SK-N-SH treated with all-trans-retinoic acid at 6 μM for 48 hours (cell line): ENCODE measurements around the gene BATF.

Experiments
- ATAC-seq: fragments of 200-7000 bp; cut with Tn5 transposase; 3 replicates; pipeline ENCODE4 v1.9.1; 2020; ENCODE audit warnings: mild to moderate bottlenecking, moderate library complexity
- ARNTL ChIP-seq: fragments of 450-650 bp; formaldehyde crosslinking; IDR thresholded peaks from 2 replicates; pipeline ENCODE4 v1.5.0; 2020; ENCODE audit warnings: low read depth, mild to moderate bottlenecking, moderate library complexity, borderline replicate concordance
- BACH2 ChIP-seq: fragments of 250-450 bp; sonication (Bioruptor Pico); IDR thresholded peaks from 2 replicates; pipeline ENCODE4 v1.9.0; 2021; ENCODE audit warnings: mild to moderate bottlenecking, borderline replicate concordance
- CSDC2 ChIP-seq: fragments of 250-450 bp; sonication (Bioruptor Pico); IDR thresholded peaks from 2 replicates; pipeline ENCODE4 v1.5.0; 2020; ENCODE audit warnings: mild to moderate bottlenecking, moderate library complexity
- ESRRG ChIP-seq: fragments of 250-450 bp; sonication (Bioruptor Pico); IDR thresholded peaks from 2 replicates; pipeline ENCODE4 v1.6.1; 2021; ENCODE audit warnings: mild to moderate bottlenecking
- GLIS3 ChIP-seq: fragments of 250-450 bp; sonication (Bioruptor Pico); IDR thresholded peaks from 2 replicates; pipeline ENCODE4 v1.5.0; 2020; ENCODE audit warnings: mild to moderate bottlenecking, moderate library complexity
- ISL1 ChIP-seq: fragments of 250-450 bp; sonication (Bioruptor Pico); IDR thresholded peaks from 2 replicates; pipeline ENCODE4 v2.1.2; 2022; ENCODE audit warnings: mild to moderate bottlenecking, moderate library complexity
- OSR1 ChIP-seq: fragments of 250-450 bp; sonication (Bioruptor Pico); IDR thresholded peaks from 2 replicates; pipeline ENCODE4 v1.8.0; 2022; ENCODE audit warnings: moderate library complexity, mild to moderate bottlenecking, inconsistent platforms
- PPARA ChIP-seq: fragments of 250-450 bp; sonication (Bioruptor Pico); IDR thresholded peaks from 2 replicates; pipeline ENCODE4 v1.5.0; 2020; ENCODE audit warnings: mild to moderate bottlenecking, borderline replicate concordance
- RARB ChIP-seq: fragments of 250-450 bp; sonication (Bioruptor Pico); IDR thresholded peaks from 2 replicates; pipeline ENCODE4 v1.8.0; 2021; ENCODE audit warnings: mild to moderate bottlenecking, moderate library complexity
- SNAI2 ChIP-seq: fragments of 250-450 bp; sonication (Bioruptor Pico); IDR thresholded peaks from 2 replicates; pipeline ENCODE4 v1.5.0; 2020; ENCODE audit warnings: mild to moderate bottlenecking, moderate library complexity
- TCF4 ChIP-seq: fragments of 250-450 bp; sonication (Bioruptor Pico); IDR thresholded peaks from 2 replicates; pipeline ENCODE4 v1.8.0; 2021; ENCODE audit warnings: mild to moderate bottlenecking, moderate library complexity, borderline replicate concordance
- TOX ChIP-seq: fragments of 250-450 bp; sonication (Bioruptor Pico); IDR thresholded peaks from 2 replicates; pipeline ENCODE4 v1.8.0; 2021; ENCODE audit warnings: mild to moderate bottlenecking, moderate library complexity, borderline replicate concordance
- ZC3H10 ChIP-seq: fragments of 250-450 bp; sonication (Bioruptor Pico); IDR thresholded peaks from 2 replicates; pipeline ENCODE4 v1.5.1; 2021; ENCODE audit warnings: mild to moderate bottlenecking, moderate library complexity
- ZFP30 ChIP-seq: fragments of 450-650 bp; formaldehyde crosslinking; IDR thresholded peaks from 2 replicates; pipeline ENCODE4 v1.5.0; 2022; ENCODE audit warnings: mild to moderate bottlenecking, moderate library complexity
- ZNF565 ChIP-seq: fragments of 450-650 bp; formaldehyde crosslinking; conservative IDR thresholded peaks from 2 replicates; pipeline ENCODE4 v1.5.0; 2020; ENCODE audit warnings: low read depth, mild to moderate bottlenecking, moderate library complexity
- ZNF70 ChIP-seq: fragments of 450-650 bp; formaldehyde crosslinking; IDR thresholded peaks from 2 replicates; pipeline ENCODE4 v1.5.0; 2020; ENCODE audit warnings: mild to moderate bottlenecking, moderate library complexity
- ZNF8 ChIP-seq: fragments of 450-650 bp; formaldehyde crosslinking; IDR thresholded peaks from 2 replicates; pipeline ENCODE4 v1.5.0; 2020; ENCODE audit warnings: mild to moderate bottlenecking, moderate library complexity
- TF ChIP-seq, protein P1 (sequence below): fragments of 250-450 bp; sonication (Bioruptor Pico); IDR thresholded peaks from 2 replicates; pipeline ENCODE4 v1.8.0; 2021; ENCODE audit warnings: low read depth, mild to moderate bottlenecking, moderate library complexity, borderline replicate concordance
- TF ChIP-seq, protein P2 (sequence below): fragments of 250-450 bp; sonication (Bioruptor Pico); IDR thresholded peaks from 2 replicates; pipeline ENCODE4 v1.5.1; 2020; ENCODE audit warnings: low read depth, mild to moderate bottlenecking, moderate library complexity
- TF ChIP-seq, protein P3 (sequence below): fragments of 250-450 bp; sonication (Bioruptor Pico); IDR thresholded peaks from 2 replicates; pipeline ENCODE4 v1.8.0; 2020; ENCODE audit warnings: mild to moderate bottlenecking, moderate library complexity, borderline replicate concordance
- TF ChIP-seq, protein P4 (sequence below): fragments of 250-450 bp; sonication (Bioruptor Pico); IDR thresholded peaks from 2 replicates; pipeline ENCODE4 v1.5.1; 2021; ENCODE audit warnings: mild to moderate bottlenecking, moderate library complexity
- TF ChIP-seq, protein P5 (sequence below): fragments of 250-450 bp; sonication (Bioruptor Pico); IDR thresholded peaks from 2 replicates; pipeline ENCODE4 v1.5.0; 2020; ENCODE audit warnings: mild to moderate bottlenecking, moderate library complexity

BATF gene

DNA sequence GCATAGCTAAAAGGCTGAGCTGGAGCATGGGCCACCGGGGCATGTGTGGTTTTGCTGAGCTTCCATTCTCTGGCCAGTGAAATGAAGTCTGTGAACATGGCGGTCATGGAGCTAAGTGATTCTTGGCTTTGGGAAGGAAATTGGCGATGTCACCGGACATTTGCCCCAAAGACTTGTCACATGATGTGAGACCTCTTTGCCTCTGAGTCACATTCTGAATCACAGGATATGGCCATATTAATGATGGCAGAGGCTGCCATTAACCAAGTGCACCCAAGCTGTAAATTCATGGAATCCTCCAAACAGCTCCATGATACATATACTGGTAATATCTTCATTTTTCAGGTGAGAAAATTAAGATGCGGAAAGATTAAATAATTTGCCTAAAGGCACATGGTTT, 27.4 kb upstream of the BATF start:
- ATAC-seq: no peak
- no peak for TF ChIP-seq ZC3H10 (CRISPR knock-in tag)
- TF ChIP-seq ESRRG (CRISPR knock-in tag): no peak

DNA sequence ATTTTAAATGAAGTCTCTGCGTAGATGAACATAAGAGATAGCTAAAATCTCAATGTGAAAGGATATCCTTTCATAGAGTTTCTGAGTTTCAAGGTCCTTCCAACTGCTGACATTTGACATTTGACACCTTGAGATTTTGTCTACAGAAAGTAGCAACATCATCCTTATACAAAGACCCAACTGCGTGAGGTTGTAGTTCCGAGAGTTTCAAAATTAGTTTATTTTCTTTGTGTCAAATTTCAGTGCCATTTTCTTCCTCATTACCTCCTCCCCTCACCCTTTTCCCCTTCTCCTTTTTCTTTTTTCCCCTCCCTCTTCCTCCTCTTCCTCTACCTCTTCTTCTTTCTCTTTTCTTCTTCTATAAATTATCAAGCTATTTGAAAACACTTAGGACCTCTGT, 26.9 kb upstream of the BATF start:
- TF ChIP-seq GLIS3 (CRISPR knock-in tag) (no peak), SNAI2 (CRISPR knock-in tag) (no peak), ZNF8 (CRISPR knock-in tag) (no peak), ZC3H10 (CRISPR knock-in tag) (no peak), ESRRG (CRISPR knock-in tag) (no peak), TCF4 (CRISPR knock-in tag) (no peak), RARB (CRISPR knock-in tag) (no peak), ISL1 (CRISPR knock-in tag) (no peak), ZNF565 (CRISPR knock-in tag) (no peak), ARNTL (CRISPR knock-in tag) (no peak)
- TF ChIP-seq, protein P1, sequence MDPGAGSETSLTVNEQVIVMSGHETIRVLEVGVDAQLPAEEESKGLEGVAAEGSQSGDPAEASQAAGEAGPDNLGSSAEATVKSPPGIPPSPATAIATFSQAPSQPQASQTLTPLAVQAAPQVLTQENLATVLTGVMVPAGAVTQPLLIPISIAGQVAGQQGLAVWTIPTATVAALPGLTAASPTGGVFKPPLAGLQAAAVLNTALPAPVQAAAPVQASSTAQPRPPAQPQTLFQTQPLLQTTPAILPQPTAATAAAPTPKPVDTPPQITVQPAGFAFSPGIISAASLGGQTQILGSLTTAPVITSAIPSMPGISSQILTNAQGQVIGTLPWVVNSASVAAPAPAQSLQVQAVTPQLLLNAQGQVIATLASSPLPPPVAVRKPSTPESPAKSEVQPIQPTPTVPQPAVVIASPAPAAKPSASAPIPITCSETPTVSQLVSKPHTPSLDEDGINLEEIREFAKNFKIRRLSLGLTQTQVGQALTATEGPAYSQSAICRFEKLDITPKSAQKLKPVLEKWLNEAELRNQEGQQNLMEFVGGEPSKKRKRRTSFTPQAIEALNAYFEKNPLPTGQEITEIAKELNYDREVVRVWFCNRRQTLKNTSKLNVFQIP (CRISPR knock-in tag): no peak
- TF ChIP-seq, protein P2, sequence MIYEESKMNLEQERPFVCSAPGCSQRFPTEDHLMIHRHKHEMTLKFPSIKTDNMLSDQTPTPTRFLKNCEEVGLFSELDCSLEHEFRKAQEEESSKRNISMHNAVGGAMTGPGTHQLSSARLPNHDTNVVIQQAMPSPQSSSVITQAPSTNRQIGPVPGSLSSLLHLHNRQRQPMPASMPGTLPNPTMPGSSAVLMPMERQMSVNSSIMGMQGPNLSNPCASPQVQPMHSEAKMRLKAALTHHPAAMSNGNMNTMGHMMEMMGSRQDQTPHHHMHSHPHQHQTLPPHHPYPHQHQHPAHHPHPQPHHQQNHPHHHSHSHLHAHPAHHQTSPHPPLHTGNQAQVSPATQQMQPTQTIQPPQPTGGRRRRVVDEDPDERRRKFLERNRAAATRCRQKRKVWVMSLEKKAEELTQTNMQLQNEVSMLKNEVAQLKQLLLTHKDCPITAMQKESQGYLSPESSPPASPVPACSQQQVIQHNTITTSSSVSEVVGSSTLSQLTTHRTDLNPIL (CRISPR knock-in tag): no peak
- TF ChIP-seq, protein P3, sequence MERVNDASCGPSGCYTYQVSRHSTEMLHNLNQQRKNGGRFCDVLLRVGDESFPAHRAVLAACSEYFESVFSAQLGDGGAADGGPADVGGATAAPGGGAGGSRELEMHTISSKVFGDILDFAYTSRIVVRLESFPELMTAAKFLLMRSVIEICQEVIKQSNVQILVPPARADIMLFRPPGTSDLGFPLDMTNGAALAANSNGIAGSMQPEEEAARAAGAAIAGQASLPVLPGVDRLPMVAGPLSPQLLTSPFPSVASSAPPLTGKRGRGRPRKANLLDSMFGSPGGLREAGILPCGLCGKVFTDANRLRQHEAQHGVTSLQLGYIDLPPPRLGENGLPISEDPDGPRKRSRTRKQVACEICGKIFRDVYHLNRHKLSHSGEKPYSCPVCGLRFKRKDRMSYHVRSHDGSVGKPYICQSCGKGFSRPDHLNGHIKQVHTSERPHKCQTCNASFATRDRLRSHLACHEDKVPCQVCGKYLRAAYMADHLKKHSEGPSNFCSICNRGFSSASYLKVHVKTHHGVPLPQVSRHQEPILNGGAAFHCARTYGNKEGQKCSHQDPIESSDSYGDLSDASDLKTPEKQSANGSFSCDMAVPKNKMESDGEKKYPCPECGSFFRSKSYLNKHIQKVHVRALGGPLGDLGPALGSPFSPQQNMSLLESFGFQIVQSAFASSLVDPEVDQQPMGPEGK (CRISPR knock-in tag): no peak
- TF ChIP-seq, all 23 proteins: peak for 0
- no peak for ATAC-seq

DNA sequence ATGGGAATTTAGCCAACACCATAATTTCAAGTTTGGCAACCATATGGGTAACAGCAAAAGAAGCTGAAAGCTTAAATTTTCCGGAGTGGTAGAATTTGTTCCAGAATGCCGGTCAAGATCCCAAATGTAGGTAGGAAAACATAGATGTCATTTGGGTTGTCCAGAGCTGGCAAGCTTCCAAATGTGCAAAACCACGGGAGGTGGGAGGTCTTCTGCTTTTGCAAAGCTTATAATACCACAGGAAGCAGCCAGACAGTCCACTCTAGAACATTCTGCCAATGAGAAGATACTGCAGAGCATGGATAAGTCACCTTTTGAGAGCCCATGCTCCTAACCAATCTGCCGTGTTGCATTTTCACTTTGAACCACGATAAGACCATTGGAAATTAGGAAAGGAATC, 26.4 kb upstream of the BATF start:
- ATAC-seq: no peak
- no peak for TF ChIP-seq RARB (CRISPR knock-in tag)
- TF ChIP-seq ZNF70 (CRISPR knock-in tag): no peak
- no peak for TF ChIP-seq ISL1 (CRISPR knock-in tag)
- TF ChIP-seq, protein P3 (CRISPR knock-in tag): no peak
- no peak for TF ChIP-seq PPARA
- TF ChIP-seq TOX (CRISPR knock-in tag): no peak
- TF ChIP-seq, protein P4, sequence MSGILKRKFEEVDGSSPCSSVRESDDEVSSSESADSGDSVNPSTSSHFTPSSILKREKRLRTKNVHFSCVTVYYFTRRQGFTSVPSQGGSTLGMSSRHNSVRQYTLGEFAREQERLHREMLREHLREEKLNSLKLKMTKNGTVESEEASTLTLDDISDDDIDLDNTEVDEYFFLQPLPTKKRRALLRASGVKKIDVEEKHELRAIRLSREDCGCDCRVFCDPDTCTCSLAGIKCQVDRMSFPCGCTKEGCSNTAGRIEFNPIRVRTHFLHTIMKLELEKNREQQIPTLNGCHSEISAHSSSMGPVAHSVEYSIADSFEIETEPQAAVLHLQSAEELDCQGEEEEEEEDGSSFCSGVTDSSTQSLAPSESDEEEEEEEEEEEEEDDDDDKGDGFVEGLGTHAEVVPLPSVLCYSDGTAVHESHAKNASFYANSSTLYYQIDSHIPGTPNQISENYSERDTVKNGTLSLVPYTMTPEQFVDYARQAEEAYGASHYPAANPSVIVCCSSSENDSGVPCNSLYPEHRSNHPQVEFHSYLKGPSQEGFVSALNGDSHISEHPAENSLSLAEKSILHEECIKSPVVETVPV: no peak
- no peak for TF ChIP-seq OSR1 (CRISPR knock-in tag)
- no peak for TF ChIP-seq TCF4 (CRISPR knock-in tag)
- TF ChIP-seq CSDC2 (CRISPR knock-in tag): no peak
- TF ChIP-seq ZFP30: no peak
- no peak for TF ChIP-seq GLIS3 (CRISPR knock-in tag)
- no peak for TF ChIP-seq BACH2
- TF ChIP-seq ZNF8 (CRISPR knock-in tag): no peak
- TF ChIP-seq ESRRG (CRISPR knock-in tag): no peak
- TF ChIP-seq, protein P5, sequence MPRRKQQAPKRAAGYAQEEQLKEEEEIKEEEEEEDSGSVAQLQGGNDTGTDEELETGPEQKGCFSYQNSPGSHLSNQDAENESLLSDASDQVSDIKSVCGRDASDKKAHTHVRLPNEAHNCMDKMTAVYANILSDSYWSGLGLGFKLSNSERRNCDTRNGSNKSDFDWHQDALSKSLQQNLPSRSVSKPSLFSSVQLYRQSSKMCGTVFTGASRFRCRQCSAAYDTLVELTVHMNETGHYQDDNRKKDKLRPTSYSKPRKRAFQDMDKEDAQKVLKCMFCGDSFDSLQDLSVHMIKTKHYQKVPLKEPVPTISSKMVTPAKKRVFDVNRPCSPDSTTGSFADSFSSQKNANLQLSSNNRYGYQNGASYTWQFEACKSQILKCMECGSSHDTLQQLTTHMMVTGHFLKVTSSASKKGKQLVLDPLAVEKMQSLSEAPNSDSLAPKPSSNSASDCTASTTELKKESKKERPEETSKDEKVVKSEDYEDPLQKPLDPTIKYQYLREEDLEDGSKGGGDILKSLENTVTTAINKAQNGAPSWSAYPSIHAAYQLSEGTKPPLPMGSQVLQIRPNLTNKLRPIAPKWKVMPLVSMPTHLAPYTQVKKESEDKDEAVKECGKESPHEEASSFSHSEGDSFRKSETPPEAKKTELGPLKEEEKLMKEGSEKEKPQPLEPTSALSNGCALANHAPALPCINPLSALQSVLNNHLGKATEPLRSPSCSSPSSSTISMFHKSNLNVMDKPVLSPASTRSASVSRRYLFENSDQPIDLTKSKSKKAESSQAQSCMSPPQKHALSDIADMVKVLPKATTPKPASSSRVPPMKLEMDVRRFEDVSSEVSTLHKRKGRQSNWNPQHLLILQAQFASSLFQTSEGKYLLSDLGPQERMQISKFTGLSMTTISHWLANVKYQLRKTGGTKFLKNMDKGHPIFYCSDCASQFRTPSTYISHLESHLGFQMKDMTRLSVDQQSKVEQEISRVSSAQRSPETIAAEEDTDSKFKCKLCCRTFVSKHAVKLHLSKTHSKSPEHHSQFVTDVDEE: no peak
- TF ChIP-seq ZNF565 (CRISPR knock-in tag): no peak
